Caco-2 (cell line): Measurements from ENCODE around the gene GPBP1L1. TPM values are rescaled to one million over a fixed set of nuclear protein-coding genes. Genes with fewer than 3 reads are reported as not detected.
A peak's percentile ranks its signal among the peaks of the same experiment; 100 is the strongest.

Experiments
- BruUV-seq: library from RNA; stranded (reverse); fragments of 400-500 nt; replicated peaks from 2 replicates; lab custom pipeline; 2021; lab: Mats Ljungman, UMichigan
- CTCF ChIA-PET: fragments of 300-600 bp; sonication (Branson Sonifier 250); formaldehyde crosslinking; loops from one replicate; lab custom pipeline; 2022; ENCODE audit warnings: antibody characterized with exemption; lab: Charles Lee
- POLR2A ChIA-PET: fragments of 300-600 bp; sonication (Branson Sonifier 250); formaldehyde crosslinking; loops from one replicate; lab custom pipeline; 2022; ENCODE audit warnings: antibody characterized with exemption; lab: Charles Lee
- DNase-seq, 2 experiments: peaks; one replicate each; pipeline versions ENCODE4 v3.0.0 to v3.0.0-alpha.2; 2020 to 2022
- H3K27me3 ChIP-seq: replicated peaks from 2 replicates; pipeline ENCODE4 v1.6.0; 2011; ENCODE audit warnings: low read length; ENCODE audit not compliant: control insufficient read depth, insufficient read depth
- H3K36me3 ChIP-seq: 2 replicates; pipeline ENCODE4 v1.5.1; 2011; ENCODE audit warnings: low read length; ENCODE audit not compliant: control insufficient read depth, insufficient read depth
- H3K4me1 ChIP-seq: fragments of 250-450 bp; sonication (Bioruptor Pico); 2 replicates; pipeline ENCODE4 v1.5.1; 2020; ENCODE audit warnings: mild to moderate bottlenecking
- H3K4me3 ChIP-seq: 2 replicates; pipeline ENCODE4 v1.5.1; 2011; ENCODE audit warnings: low read depth, mild to moderate bottlenecking, control low read depth, low read length
- H3K9me3 ChIP-seq: fragments of 250-450 bp; sonication (Bioruptor Pico); 2 replicates; pipeline ENCODE4 v1.5.1; 2020; ENCODE audit warnings: mild to moderate bottlenecking, moderate library complexity
- H3K27ac Mint-ChIP-seq: one replicate; pipeline ENCODE4 v1.8.0; 2022; ENCODE audit warnings: mixed read lengths; ENCODE audit not compliant: unreplicated experiment
- H3K27me3 Mint-ChIP-seq: one replicate; pipeline ENCODE4 v1.8.0; 2022; ENCODE audit warnings: mixed read lengths; ENCODE audit not compliant: insufficient read depth, unreplicated experiment
- H3K36me3 Mint-ChIP-seq: one replicate; pipeline ENCODE4 v1.8.0; 2022; ENCODE audit warnings: mild to moderate bottlenecking, mixed read lengths; ENCODE audit not compliant: insufficient read depth, unreplicated experiment
- H3K4me1 Mint-ChIP-seq: one replicate; pipeline ENCODE4 v1.8.0; 2022; ENCODE audit warnings: low read depth, mixed read lengths; ENCODE audit not compliant: unreplicated experiment
- H3K4me3 Mint-ChIP-seq: one replicate; pipeline ENCODE4 v1.8.0; 2022; ENCODE audit warnings: mild to moderate bottlenecking, moderate library complexity, mixed read lengths; ENCODE audit not compliant: unreplicated experiment
- H3K9me3 Mint-ChIP-seq: one replicate; pipeline ENCODE4 v1.8.0; 2022; ENCODE audit warnings: mixed read lengths; ENCODE audit not compliant: unreplicated experiment
- CTCF ChIP-seq, 2 experiments: fragments of 200-600 bp in 1 of 2; IDR thresholded peaks; 1 replicate in 1 of 2; 2 replicates in 1 of 2; pipeline versions ENCODE4 v1.5.1 to v1.8.0; 2011 to 2022; ENCODE audit warnings: antibody characterized with exemption in 1 of 2, control low read depth in 1 of 2, inconsistent platforms in 1 of 2, low read depth in 1 of 2, low read length in 1 of 2, mild to moderate bottlenecking in 1 of 2, moderate library complexity in 1 of 2; ENCODE audit not compliant: insufficient read depth in 1 of 2, severe bottlenecking in 1 of 2, unreplicated experiment in 1 of 2
- intact Hi-C: fragments of 100-400 bp; cut with micrococcal nuclease; formaldehyde crosslinking; loops from one replicate; pipeline ENCODE4 v1.10.0; 2022; ENCODE audit not compliant: unreplicated experiment
- total RNA-seq: library from RNA; stranded (reverse); gene quantifications from 2 replicates; pipeline ENCODE4 v1.2.3, GENCODE V29; 2022

GPBP1L1 gene
- total RNA-seq, 1 experiment from 2014 or later, result 61.8 TPM

- Mint-ChIP-seq H3K27me3 (no peaks in the 10 kb centered on the region), H3K4me1 (no peaks in the 10 kb centered on the region), H3K4me3 (no peak overlapping the region), H3K27ac (no peak overlapping the region), H3K36me3 (peaks cover 52% of the 10 kb centered on the region), H3K9me3 (no peaks in the 10 kb centered on the region)
- no peak overlapping the region for H3K4me3 ChIP-seq
- DNase-seq, result no peak
- no peaks in the 10 kb centered on the region for H3K4me1 ChIP-seq
- H3K9me3 ChIP-seq, result no peaks in the 10 kb centered on the region
- H3K27me3 ChIP-seq, result no peaks in the 10 kb centered on the region
- ChIA-PET POLR2A (no interaction called here), CTCF (no interaction called here)
- peaks cover 2% of the 10 kb centered on the region for H3K36me3 ChIP-seq
- no peak for TF ChIP-seq CTCF (IDR thresholded peaks at IDR 0.05; ENCODE audit: insufficient read depth in 1 of 2, low read depth in 1 of 2, low read length in 1 of 2, severe bottlenecking in 1 of 2, unreplicated experiment in 1 of 2)
- no TSS peak for BruUV-seq
- intact Hi-C loops, result no loop called here
These were observed 55.9 kb downstream of the GPBP1L1 start for GRCh38 chr1:45630429-45630828.

DNA sequence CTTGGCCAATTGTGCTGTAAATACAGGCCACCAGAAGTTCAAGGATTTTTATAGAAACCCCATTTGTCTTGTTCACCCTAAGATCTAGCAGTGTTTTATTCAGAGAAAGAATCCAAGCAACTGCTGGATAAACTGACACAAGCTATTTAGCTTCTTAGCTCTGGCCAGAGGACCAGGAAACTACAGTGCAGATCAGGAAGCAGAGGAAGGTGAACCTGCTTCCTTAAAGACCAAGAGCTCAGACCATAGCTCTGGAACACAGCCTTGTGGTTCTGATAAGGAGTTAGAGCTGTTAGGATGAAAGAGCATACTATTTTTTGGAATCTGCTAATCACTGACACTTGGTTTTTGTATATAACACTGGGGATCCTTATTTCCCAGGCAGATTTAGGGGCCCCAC lies 57.3 kb downstream of the GPBP1L1 start:
- Histone ChIP-seq H3K4me1 (no peaks in the 10 kb centered on the region), H3K9me3 (no peaks in the 10 kb centered on the region), H3K36me3 (peaks cover 2% of the 10 kb centered on the region), H3K4me3 (no peak overlapping the region), H3K27me3 (no peaks in the 10 kb centered on the region)
- no peak for TF ChIP-seq CTCF (IDR thresholded peaks at IDR 0.05; ENCODE audit: insufficient read depth in 1 of 2, low read depth in 1 of 2, low read length in 1 of 2, severe bottlenecking in 1 of 2, unreplicated experiment in 1 of 2)
- no peak overlapping the region for H3K4me3 Mint-ChIP-seq
- no peak for DNase-seq
- CTCF ChIA-PET, result no interaction called here
- H3K4me1 Mint-ChIP-seq, result no peaks in the 10 kb centered on the region
- BruUV-seq, result no TSS peak
- H3K9me3 Mint-ChIP-seq, result no peaks in the 10 kb centered on the region
- H3K36me3 Mint-ChIP-seq, result peaks cover 62% of the 10 kb centered on the region
- no peaks in the 10 kb centered on the region for H3K27me3 Mint-ChIP-seq
- H3K27ac Mint-ChIP-seq, result no peak overlapping the region
- POLR2A ChIA-PET, result interaction anchor here (1.1 kb wide), 1 partner anchor 44 kb away, joined by 3 read pairs; no protein-coding TSS in a partner anchor
- intact Hi-C loops, result no loop called here

DNA sequence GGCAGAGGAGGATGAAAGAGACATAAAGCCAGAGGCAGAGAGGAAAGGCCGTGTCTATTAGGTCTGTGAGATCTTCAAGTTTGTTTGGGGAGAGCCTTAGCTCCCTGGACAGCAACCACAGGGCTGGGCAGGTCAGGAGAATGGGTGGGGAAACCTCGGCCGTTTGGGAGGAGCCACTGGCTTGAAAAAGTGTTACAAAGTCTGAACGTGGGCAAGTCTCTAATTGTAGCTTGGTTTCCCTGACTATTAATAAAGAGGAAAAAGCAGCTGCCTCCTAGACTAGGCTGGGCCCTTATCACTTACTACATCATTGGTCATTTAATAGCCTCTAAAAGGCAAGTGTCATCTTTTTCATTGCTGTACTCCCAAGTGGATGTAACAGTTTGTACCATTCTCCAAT lies 62.4 kb downstream of the GPBP1L1 start, which contains the start of gene CCDC17:
TSS of gene CCDC17 (minus strand) at position 83 of the 400 bp plus-strand sequence. CDS start 145 bp downstream, outside the sequence.
- ChIA-PET CTCF (no interaction called here), POLR2A (no interaction called here)
- no peak for DNase-seq
- Histone ChIP-seq H3K9me3 (no peaks in the 10 kb centered on the region), H3K36me3 (no peaks in the 10 kb centered on the region; the same call in 1 of the 2 replicates), H3K4me3 (no peak within 1 kb of the TSS), H3K4me1 (no peaks in the 10 kb centered on the region), H3K27me3 (no peaks in the 10 kb centered on the region)
- Mint-ChIP-seq H3K36me3 (peaks cover 76% of the 10 kb centered on the region), H3K4me3 (no peak within 1 kb of the TSS), H3K27ac (peak within 1 kb of the TSS; percentile 57), H3K9me3 (no peaks in the 10 kb centered on the region), H3K27me3 (no peaks in the 10 kb centered on the region), H3K4me1 (no peaks in the 10 kb centered on the region)
- TF ChIP-seq CTCF (IDR thresholded peaks at IDR 0.05; ENCODE audit: insufficient read depth in 1 of 2, low read depth in 1 of 2, low read length in 1 of 2, severe bottlenecking in 1 of 2, unreplicated experiment in 1 of 2), result no peak
- intact Hi-C loops, result no loop called here
- no TSS peak for BruUV-seq
